ENCODE measurements around the gene EVI5L. TPM values are rescaled to one million over a fixed set of nuclear protein-coding genes. Genes with fewer than 3 reads are reported as not detected.
"Not testable (repeated sequence)": the region's sequence is repeated elsewhere in the genome, so short reads cannot be mapped to it uniquely, and the experiment has no call there.

Gene EVI5L
- total RNA-seq, result 21.5 TPM
- long read RNA-seq, partial matches to known transcripts, result 16 of 52 reads
- long read RNA-seq, other reads (novel, unspliced or antisense), result 34 of 52 reads

GRCh38 chr19:7829561-7830271 lies at the start of gene EVI5L:
Gene EVI5L, plus strand, starts transcription at chr19:7830218. Its CDS starts 16,325 bp downstream, at chr19:7846543.
- DNase-seq (ENCODE audit: missing footprints) (peak; percentile 99), ATAC-seq (peak; percentile 93)
- intact Hi-C loops (cut with DNase I), result loop anchor here (1.0 to 10.0 kb wide), 3 partner anchors 74 to 618 kb away; partner anchors contain the start of genes ELAVL1 and MAP2K7

- intact Hi-C loops (cut with DNase I), result no loop called here
- DNase-seq (ENCODE audit: missing footprints), result no peak
- no peak for ATAC-seq
Observed at GRCh38 chr19:7781157-7781556, 48.9 kb upstream of the EVI5L start.

GRCh38 chr19:7783991-7784423 lies 46.0 kb upstream of the EVI5L start:
- peak; percentile 61 for ATAC-seq
- DNase-seq (ENCODE audit: missing footprints), result no peak
- intact Hi-C loops (cut with DNase I), result no loop called here

- DNase-seq (ENCODE audit: missing footprints), result no peak
- intact Hi-C loops (cut with DNase I), result no loop called here
- no peak for ATAC-seq
Observed at GRCh38 chr19:7784856-7785255, 45.2 kb upstream of the EVI5L start.

GRCh38 chr19:7787141-7787540 lies 42.9 kb upstream of the EVI5L start:
- intact Hi-C loops (cut with DNase I), result no loop called here
- DNase-seq (ENCODE audit: missing footprints) (peak; percentile 75), ATAC-seq (peak; percentile 61)

- DNase-seq (ENCODE audit: missing footprints), result no peak
- ATAC-seq, result no peak
- intact Hi-C loops (cut with DNase I), result no loop called here
Observed at GRCh38 chr19:7787602-7788177, 42.3 kb upstream of the EVI5L start.

GRCh38 chr19:7788178-7788932 lies 41.7 kb upstream of the EVI5L start:
- ATAC-seq (peak; percentile 19), DNase-seq (ENCODE audit: missing footprints) (no peak)
- intact Hi-C loops (cut with DNase I), result no loop called here

GRCh38 chr19:7788933-7789323 lies 41.1 kb upstream of the EVI5L start:
- intact Hi-C loops (cut with DNase I), result no loop called here
- DNase-seq (ENCODE audit: missing footprints) (no peak), ATAC-seq (no peak)

GRCh38 chr19:7789447-7789846 lies 40.6 kb upstream of the EVI5L start:
- no peak for ATAC-seq
- intact Hi-C loops (cut with DNase I), result no loop called here
- no peak for DNase-seq (ENCODE audit: missing footprints)

GRCh38 chr19:7790416-7790815 lies 39.6 kb upstream of the EVI5L start:
- DNase-seq (ENCODE audit: missing footprints), result no peak
- no peak for ATAC-seq
- intact Hi-C loops (cut with DNase I), result no loop called here

GRCh38 chr19:7792281-7792680 lies 37.7 kb upstream of the EVI5L start:
- DNase-seq (ENCODE audit: missing footprints), result no peak
- intact Hi-C loops (cut with DNase I), result no loop called here
- no peak for ATAC-seq

GRCh38 chr19:7792701-7793100 lies 37.3 kb upstream of the EVI5L start:
- DNase-seq (ENCODE audit: missing footprints); ATAC-seq; intact Hi-C loops (cut with DNase I): not testable (repeated sequence)

- ATAC-seq (no peak), DNase-seq (ENCODE audit: missing footprints) (no peak)
- intact Hi-C loops (cut with DNase I), result no loop called here
Observed at GRCh38 chr19:7793493-7793892, 36.5 kb upstream of the EVI5L start.

GRCh38 chr19:7795555-7796161 lies 34.4 kb upstream of the EVI5L start:
- intact Hi-C loops (cut with DNase I), result no loop called here
- DNase-seq (ENCODE audit: missing footprints), result no peak

GRCh38 chr19:7799640-7800355 lies 30.2 kb upstream of the EVI5L start:
- ATAC-seq (peak; percentile 75), DNase-seq (ENCODE audit: missing footprints) (peak; percentile 91)
- intact Hi-C loops (cut with DNase I), result loop anchor here (1.0 to 2.0 kb wide), 2 partner anchors 231 to 445 kb away; no protein-coding TSS in a partner anchor

More at GRCh38 chr19:7795555-7796161, 34.4 kb upstream of the EVI5L start:
- no peak for ATAC-seq

- intact Hi-C loops (cut with DNase I), result no loop called here
Observed at GRCh38 chr19:7801020-7801570, 28.9 kb upstream of the EVI5L start.

GRCh38 chr19:7806234-7806633 lies 23.8 kb upstream of the EVI5L start:
- DNase-seq (ENCODE audit: missing footprints), result no peak
- ATAC-seq, result no peak
- intact Hi-C loops (cut with DNase I), result no loop called here

More at GRCh38 chr19:7801020-7801570, 28.9 kb upstream of the EVI5L start:
- no peak for ATAC-seq
- DNase-seq (ENCODE audit: missing footprints), result no peak

- ATAC-seq, result no peak
- no peak for DNase-seq (ENCODE audit: missing footprints)
- intact Hi-C loops (cut with DNase I), result no loop called here
Observed at GRCh38 chr19:7806876-7807275, 23.1 kb upstream of the EVI5L start.
